NCI-H1436 treated with DMSO at 0.1 percent for 48 hours (cell line): ENCODE results near the gene NRDE2.

Experiments
- DNase-seq: peaks from one replicate; lab custom pipeline; 2025; lab: John Stamatoyannopoulos, UW

The NRDE2 gene, protein sequence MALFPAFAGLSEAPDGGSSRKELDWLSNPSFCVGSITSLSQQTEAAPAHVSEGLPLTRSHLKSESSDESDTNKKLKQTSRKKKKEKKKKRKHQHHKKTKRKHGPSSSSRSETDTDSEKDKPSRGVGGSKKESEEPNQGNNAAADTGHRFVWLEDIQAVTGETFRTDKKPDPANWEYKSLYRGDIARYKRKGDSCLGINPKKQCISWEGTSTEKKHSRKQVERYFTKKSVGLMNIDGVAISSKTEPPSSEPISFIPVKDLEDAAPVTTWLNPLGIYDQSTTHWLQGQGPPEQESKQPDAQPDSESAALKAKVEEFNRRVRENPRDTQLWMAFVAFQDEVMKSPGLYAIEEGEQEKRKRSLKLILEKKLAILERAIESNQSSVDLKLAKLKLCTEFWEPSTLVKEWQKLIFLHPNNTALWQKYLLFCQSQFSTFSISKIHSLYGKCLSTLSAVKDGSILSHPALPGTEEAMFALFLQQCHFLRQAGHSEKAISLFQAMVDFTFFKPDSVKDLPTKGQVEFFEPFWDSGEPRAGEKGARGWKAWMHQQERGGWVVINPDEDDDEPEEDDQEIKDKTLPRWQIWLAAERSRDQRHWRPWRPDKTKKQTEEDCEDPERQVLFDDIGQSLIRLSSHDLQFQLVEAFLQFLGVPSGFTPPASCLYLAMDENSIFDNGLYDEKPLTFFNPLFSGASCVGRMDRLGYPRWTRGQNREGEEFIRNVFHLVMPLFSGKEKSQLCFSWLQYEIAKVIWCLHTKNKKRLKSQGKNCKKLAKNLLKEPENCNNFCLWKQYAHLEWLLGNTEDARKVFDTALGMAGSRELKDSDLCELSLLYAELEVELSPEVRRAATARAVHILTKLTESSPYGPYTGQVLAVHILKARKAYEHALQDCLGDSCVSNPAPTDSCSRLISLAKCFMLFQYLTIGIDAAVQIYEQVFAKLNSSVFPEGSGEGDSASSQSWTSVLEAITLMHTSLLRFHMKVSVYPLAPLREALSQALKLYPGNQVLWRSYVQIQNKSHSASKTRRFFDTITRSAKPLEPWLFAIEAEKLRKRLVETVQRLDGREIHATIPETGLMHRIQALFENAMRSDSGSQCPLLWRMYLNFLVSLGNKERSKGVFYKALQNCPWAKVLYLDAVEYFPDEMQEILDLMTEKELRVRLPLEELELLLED

DNA sequence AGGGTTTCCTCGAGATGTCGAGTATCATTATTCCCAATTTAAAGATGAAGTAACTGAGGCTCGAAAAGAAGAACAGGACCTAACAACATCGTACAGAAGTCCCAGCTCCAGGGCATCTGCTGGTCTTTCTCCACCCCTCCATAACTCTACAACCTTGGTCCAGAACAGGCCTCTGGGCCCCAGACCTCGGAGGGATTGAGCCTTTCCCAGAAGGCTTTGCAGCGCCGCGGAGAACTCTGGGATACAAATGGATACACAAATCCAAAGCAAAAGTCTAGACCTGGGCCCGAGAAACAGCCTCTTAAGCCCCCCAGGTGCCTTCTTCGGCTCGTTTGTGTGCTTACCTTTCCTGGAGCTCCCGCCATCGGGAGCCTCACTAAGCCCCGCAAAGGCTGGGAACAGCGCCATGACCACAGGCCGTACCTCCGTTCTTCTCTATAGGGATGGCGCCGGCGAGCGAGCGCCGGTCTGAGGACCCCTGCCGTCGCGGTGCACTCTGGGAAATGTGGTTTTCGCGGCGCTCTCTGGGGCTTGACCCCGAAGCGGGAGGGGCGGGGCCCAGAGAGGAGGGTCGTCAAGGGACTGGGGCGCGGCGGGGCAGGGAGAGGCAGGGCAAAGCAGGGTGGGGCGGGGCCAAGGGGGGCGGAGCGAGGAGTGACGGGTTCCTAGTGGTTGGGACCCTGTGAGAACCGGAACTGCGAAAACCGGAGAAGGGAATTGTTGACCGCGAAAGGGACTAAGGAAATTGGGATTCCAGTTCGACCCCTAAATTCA, at the start of gene NRDE2:
Gene NRDE2, minus strand, starts transcription at position 445 of the 774 bp plus-strand sequence. Its CDS starts 37 bp downstream, at position 408.
- peak; percentile 75 for DNase-seq

DNA sequence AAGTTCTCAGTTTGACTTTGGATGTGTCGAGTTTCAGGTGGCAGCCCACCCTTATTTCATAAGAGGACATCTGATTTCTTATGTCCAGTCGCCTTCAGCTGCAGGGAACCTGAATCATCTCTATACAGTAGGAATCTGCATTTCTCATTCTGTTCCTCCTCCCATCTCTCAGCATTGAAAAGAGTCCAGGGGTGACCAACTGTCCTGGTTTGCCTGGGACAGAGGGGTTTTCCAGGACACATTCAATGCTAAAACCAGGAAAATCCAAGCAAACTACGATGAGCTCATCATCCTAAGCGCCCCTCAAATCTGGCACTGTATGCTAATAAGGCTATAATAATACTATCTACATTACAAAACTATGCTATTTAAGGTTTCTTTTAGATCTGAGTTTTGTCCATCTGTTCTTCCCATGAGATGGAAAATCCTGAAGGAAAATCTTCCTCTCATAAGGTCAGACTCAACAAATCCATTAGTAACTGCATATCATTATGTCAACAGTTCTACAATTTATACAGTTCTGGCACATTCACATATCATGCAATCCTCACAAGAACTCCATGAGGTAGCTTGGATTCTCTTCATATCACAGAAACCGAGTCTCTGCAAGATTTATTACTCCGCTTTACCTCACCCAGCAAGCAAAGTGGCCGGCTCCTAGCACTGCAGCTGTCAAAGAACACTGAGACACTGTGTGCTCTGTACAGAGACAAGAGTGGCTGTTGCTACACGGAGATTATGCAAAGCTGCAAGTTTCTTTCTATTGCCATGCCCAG, 49.5 kb upstream of the NRDE2 start:
- DNase-seq: no peak

DNA sequence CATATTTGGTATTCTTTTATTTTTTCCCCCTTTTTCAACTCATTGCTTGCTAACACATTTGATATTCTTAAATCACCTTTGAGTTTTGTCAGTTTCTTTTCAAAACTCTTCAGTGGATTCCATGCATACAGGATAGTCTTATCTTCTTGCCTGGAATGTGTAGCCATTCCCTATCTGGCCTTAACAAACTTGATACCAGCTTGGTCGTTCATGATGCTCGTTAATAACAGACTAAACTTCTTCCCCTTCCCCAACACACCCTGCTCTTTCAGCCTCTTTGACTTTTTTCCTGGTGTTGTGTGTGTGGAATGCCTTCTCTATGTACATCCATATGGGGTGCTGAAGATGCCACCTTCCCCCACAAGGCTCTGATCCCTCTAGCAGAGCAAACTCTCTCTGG, 47.4 kb upstream of the NRDE2 start:
- DNase-seq: no peak

DNA sequence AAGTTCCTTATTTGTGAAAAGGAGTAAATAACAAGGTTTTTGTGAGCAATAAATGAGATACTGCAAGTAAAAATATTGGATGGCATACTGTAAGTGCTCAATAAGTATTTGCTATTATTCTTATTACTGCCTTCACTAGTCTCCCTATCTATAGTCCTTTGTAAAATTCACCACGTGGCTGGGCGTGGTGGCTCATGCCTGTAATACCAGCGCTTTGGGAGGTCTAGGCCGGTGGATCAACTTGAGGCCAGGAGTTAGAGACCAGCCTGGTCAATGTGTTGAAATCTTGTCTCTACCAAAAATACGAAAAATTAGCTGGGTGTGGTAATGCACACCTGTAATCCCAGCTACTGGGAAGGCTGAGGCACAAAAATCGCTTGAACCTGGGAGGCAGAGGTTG, 46.5 kb upstream of the NRDE2 start:
- DNase-seq: no peak

DNA sequence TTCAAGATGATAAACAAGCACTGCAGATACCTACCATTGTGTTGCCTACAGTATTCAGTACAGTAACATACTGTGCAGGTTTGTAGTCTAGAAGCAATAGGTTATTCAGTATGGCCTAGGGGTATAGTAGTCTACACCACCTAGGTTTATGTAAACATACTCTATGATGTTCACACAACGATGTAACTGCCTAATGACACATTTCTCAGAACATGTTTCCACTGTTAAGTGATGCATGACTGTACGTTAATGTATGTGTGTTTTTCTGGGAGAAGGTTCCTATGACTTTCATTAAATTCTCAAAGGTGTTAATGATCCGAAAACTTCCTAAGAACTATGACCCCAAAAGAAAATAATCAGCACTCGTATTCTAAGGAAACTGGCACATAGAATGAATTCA, 44.2 kb upstream of the NRDE2 start:
- DNase-seq: no peak

DNA sequence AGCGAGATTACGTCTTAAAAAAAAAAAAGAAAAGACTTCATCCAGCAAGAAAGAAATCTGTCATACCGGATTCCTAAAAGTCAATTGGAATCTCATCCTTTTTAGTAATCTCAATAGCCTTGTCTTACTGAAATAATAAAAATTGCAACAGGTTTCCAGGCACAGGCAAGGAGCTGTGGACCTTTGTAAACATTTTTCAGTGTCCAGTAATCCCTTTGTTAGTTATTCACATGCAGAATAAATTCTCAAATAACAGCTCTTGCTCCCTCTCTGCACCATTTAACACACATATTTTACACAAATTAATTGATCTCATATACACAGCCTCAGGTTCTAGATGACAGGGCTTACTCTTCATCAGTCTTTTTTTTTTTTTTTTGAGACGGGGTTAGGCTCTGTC, 43.1 kb upstream of the NRDE2 start:
- no peak for DNase-seq

DNA sequence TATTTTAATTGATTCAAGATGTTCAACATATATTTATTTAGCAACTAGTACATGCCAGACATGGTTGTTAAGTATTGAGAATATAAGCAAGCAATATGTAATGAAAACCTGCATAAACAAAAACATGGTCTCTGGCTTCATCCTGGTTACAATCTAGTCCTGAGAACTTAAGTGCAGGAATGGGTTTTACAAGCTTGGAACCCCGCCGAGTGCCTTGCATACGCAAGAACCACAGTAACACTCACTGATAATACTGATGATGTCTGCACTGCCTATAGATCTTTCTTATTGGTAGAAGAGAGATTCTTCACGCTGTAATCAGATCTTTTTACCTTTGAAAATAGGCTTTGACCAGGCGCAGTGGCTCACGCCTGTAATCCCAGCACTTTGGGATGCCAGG, 42.1 kb upstream of the NRDE2 start:
- DNase-seq: no peak

DNA sequence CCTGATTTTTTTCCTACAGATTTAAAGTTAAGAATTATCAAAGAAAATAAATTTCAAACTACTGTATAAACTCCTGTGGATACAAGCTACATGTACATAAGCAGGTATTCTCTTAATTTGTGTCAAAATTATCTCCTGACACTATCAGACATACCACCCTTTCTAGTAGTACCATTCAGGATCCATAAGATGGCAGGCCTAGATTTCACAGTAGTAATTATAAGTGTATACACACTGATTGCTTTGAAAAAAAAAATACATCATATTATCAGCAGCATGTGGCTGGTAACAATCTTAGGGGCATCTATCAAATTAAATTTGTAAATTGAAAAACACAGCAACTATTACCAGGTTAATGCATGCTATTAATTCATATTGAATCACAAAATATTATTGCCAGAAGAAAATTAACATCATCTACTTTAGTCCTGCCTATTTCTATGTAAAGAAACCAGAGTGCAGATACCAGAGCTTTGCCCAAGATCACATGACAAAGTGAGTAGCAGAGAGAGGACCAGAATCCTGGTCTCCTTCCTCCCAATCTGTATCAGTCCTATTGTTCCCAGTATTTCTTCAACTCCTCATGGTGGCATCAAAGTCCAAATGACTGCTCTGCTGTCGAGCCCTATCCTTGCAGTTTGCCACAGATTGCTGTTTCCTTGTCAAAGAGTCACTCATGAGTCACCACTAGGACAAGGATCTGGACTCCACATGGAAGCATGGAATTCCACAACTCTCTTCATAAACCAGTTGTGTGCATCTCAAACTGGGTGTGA, 37.4 kb upstream of the NRDE2 start:
- DNase-seq: no peak

DNA sequence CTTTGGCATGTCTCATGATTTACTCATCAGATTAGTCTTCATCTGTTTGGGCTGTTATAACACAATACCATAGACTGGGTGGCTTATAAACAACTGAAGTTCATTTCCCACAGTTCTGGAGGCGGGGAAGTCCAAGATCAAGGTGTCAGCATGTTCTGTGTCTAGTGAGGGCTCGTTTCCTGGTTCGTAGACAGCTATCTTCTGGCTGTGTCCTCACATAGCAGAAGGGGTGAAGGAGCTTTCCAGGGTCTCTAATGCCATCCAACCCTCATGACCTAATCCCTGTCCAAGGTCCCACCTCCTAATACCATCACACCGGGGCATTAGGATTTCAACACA, 30.8 kb upstream of the NRDE2 start:
- no peak for DNase-seq

DNA sequence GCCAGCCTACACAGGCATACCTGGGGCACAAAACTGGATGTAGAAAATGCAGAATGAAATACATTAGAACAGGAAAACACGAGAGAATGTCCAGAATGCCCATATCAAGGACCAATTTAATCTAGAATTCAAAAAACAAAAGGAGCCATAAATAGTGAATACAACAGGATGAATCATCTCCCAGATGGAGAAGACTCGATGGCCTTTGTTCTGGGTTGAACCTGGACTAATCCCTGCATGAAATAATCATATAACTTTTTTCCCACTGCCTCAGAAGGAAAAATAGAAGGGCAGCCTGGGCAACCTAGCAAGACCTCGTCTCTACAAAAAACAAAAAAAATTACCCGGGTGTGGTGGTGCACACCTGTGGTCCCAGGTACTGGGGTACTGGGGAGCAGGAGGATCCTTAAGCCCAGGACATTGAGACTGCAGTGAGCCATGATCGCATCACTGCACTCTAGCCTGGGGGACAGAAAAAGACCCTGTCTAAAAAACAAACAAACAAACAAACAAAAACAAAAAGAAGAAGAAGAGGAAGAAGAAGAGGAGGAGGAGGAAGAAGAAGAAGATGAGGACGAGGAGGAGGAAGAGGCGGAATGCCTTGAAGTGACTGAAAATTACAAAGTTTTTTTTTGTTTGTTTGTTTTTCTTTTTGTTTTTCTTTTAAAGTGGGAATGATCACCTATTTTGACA, 30.3 kb upstream of the NRDE2 start:
- DNase-seq: no peak

DNA sequence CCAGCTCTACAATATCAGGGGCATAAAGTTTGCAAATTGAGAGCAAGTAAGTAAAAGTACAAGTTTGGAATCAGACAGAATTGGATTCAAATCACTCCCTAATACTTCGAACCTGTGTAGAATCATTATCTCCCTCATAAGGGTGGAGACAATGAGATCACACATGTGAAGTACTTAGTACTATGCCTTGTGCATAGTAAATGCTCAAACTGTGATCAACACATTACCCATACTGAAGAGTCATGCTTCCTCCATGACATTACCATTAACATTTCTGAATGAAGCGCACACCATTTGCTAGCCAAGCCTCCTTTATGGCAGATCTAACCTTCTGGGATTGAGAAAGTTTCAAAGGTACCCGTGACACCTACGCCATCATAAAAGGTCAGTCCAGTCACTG, 26.6 kb upstream of the NRDE2 start:
- no peak for DNase-seq

DNA sequence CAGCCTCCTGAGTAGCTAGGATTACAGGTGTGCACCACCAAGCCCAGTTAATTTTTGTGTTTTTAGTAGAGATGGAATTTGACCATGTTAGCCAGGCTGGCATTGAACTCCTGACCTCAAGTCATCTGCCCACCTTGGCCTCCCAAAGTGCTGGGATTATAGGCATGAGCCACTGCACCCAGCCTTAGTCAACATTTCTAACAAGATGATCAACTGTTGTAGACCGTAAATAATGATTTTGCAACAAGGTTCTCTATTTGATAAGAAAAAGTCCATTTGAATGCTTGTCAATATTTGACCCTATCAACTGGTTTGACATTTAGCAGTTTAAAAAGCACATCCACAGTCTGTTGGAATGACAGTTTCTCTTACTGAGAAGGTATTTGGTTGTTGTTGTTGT, 25.2 kb upstream of the NRDE2 start:
- no peak for DNase-seq

DNA sequence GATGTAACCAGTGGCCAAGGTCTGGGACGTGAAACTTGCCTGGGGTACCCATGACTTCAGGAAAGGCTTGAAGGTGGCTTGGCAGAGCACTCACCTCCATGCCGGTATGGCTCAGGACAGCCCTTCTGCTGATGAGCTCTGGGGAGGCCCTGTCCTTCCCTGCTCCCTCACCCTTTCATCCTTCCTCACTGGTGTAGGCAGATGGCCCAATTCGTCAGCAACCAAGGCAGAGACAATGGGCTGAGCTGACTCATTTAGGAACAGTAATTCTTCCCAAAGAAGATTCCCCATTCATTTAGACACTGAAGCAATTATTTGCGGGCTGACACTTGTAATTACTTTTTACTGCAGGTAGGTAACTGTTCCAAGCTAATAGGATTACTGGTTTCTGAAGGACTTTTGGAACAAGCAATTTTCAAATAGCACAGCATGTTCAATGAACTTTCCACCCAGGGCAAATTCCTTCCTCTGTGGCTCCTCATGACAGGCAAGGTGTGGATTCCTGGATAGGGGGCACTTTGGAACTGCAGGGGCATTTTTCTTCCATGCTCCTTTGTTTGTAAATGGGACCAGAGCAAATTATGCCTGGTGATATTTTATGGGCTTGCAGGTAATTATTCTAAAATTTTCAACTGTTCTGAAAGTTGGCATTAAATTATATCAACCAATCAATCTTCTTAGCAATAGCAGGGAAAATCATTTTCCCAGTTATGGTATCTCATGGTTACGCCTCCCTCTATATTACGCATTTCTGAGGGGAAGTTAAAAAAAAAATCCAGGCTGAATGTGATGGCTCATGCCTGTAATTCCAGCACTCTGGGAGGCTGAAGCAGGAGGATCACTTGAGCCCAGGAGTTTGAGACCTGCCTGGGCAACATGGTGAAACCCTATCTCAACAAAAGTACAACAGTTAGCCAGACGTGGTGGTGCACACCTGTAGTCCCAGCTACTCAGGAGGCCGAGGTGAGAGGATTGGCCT, 24.1 kb upstream of the NRDE2 start:
- no peak for DNase-seq

DNA sequence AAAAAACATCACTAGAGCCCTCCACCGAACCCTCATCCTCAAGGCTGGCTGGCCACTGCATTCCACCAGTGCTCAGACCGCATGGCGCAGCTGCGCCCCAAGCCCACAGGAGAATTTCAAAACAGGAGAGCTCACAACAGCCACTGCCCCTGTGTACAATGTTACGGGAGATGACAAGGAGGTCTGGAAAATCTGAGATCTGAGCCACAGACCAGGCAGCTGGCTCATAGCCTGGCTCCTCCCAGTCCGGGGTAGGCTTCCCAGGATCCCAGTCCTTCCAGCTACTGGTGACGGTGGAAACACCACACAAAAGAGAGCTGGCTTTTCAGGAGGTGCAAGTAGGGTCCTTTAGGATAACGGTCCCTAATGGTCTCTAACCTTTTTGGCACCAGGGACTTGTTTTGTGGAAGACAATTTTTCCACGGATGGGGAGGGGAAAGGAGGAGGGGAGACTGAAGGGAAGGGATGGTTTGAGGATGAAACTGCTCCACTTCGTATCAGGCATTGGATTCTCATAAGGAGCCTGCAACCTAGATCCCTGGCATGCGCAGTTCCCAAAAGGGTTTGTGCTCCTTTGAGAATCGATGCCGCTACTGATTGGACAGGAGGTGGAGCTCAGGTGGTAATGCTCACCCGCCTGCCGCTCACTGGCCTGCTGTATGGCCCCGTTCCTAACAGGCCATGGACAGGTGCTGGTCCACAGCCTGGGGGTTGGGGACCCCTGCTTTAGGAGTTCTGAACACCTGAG, 23.0 kb upstream of the NRDE2 start:
- no peak for DNase-seq

DNA sequence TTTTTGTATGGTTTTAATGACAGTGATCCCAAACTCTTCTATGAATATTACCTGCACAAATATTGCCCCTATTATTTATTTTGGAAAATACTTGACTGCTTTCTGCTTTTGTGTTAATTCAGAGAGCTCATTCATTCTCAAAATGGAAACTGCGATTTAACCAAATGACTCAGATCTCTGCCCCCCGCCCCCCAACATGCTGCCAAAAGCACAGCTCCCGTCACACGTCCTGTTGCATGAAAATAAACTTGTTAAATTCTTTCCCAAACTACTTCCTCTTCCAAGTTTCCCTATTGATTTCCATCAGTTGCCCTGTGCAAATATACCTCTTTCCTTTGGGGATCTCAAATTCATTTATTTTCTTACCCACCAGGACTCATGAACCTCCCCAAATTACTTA, 18.0 kb upstream of the NRDE2 start:
- DNase-seq: no peak

DNA sequence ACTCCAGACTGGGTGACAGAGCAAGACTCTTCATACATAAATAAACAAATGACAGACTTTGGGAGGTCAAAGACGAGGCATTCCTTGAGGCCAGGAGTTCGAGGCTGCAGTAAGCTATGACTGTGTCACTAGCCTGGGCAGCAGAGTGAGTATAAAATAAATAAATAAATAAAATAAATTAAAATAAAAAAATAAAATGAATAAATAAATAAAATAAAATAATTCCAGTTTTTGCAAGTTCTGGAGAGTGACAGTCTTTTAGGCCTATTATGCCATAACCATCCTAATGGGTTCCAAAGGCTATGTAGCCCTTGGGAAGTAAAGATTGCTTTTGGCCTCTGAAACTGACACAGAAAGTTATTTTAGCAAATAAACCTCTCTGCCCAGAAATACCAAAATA, 16.5 kb upstream of the NRDE2 start:
- DNase-seq: no peak

DNA sequence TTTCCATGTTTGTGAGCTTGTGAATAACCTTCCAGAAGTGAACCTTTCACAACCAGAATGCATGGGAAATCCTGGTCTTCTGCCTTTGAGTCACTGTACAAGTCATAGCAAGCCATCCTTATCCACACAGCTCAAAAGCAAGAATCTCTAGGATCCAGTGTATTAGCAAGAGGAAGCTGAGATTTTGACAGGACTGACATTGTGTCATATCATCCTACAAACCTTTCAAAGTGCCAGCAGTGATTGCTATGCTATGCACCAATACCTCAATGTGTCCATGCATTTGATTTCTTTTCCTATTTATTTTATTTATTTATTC, 13.5 kb upstream of the NRDE2 start:
- DNase-seq: no peak
